Endothelial cell (in vitro differentiated cells): ENCODE measurements around the gene CIAO3. TPM values are rescaled to one million over a fixed set of nuclear protein-coding genes. Genes with fewer than 3 reads are reported as not detected.
A peak's percentile ranks its signal among the peaks of the same experiment; 100 is the strongest.

ENCODE experiments used
- DNase-seq: peaks from one replicate; pipeline ENCODE4 v3.0.0; 2021; ENCODE audit warnings: low spot score
- H3K27ac Mint-ChIP-seq: one replicate; pipeline ENCODE4 v1.8.0; 2021; ENCODE audit warnings: mixed read lengths, inconsistent platforms; ENCODE audit not compliant: unreplicated experiment
- H3K27me3 Mint-ChIP-seq: one replicate; pipeline ENCODE4 v1.8.0; 2021; ENCODE audit warnings: mild to moderate bottlenecking, moderate library complexity, mixed read lengths, inconsistent platforms; ENCODE audit not compliant: unreplicated experiment
- H3K36me3 Mint-ChIP-seq: one replicate; pipeline ENCODE4 v1.8.0; 2021; ENCODE audit warnings: mild to moderate bottlenecking, low read depth, mixed read lengths, inconsistent platforms; ENCODE audit not compliant: unreplicated experiment
- H3K4me1 Mint-ChIP-seq: one replicate; pipeline ENCODE4 v1.8.0; 2021; ENCODE audit warnings: mild to moderate bottlenecking, mixed read lengths, inconsistent platforms; ENCODE audit not compliant: unreplicated experiment
- H3K4me3 Mint-ChIP-seq: one replicate; pipeline ENCODE4 v1.8.0; 2021; ENCODE audit warnings: mild to moderate bottlenecking, mixed read lengths, inconsistent platforms; ENCODE audit not compliant: unreplicated experiment
- H3K9me3 Mint-ChIP-seq: one replicate; pipeline ENCODE4 v1.8.0; 2021; ENCODE audit warnings: mixed read lengths, inconsistent platforms; ENCODE audit not compliant: unreplicated experiment
- total RNA-seq: library from RNA; stranded (reverse); fragmentation: NEBNext Ultra II Directional; extraction: Animal tissue kit (Norgen Biotek cat#: 25700); gene quantifications from one replicate; pipeline ENCODE4 v1.2.1, GENCODE V29; 2021; ENCODE audit not compliant: unreplicated experiment
- TF ChIP-seq, protein P1 (sequence below): fragments of 200-600 bp; sonication (generic); IDR thresholded peaks from one replicate; pipeline ENCODE4 v1.5.0; 2021; ENCODE audit warnings: antibody characterized with exemption; ENCODE audit not compliant: unreplicated experiment

The CIAO3 gene
- total RNA-seq, 1 donor from 2014 or later, result 51.0 TPM

DNA sequence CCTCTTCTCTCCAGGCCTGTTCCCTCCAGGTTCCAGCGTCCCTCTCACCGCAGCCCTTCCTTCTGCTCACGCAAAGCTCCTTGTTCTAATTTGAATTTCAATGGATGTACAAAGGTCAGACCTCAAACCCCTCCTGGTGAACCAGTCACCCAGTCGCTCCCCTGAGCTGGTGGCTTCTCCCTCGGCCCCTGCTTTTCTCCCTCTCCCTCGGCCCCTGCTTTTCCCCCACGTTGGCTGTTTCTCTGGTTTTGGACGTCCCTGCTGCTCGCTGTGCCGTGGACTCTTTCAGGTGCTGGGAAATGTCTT lies 11.2 kb upstream of the CIAO3 start:
- no peaks in the 10 kb centered on the region for H3K9me3 Mint-ChIP-seq
- peaks cover 3% of the 10 kb centered on the region for H3K27me3 Mint-ChIP-seq
- no peak overlapping the region for H3K4me3 Mint-ChIP-seq
- H3K27ac Mint-ChIP-seq, result peak overlapping the region; percentile 18
- TF ChIP-seq, protein P1, sequence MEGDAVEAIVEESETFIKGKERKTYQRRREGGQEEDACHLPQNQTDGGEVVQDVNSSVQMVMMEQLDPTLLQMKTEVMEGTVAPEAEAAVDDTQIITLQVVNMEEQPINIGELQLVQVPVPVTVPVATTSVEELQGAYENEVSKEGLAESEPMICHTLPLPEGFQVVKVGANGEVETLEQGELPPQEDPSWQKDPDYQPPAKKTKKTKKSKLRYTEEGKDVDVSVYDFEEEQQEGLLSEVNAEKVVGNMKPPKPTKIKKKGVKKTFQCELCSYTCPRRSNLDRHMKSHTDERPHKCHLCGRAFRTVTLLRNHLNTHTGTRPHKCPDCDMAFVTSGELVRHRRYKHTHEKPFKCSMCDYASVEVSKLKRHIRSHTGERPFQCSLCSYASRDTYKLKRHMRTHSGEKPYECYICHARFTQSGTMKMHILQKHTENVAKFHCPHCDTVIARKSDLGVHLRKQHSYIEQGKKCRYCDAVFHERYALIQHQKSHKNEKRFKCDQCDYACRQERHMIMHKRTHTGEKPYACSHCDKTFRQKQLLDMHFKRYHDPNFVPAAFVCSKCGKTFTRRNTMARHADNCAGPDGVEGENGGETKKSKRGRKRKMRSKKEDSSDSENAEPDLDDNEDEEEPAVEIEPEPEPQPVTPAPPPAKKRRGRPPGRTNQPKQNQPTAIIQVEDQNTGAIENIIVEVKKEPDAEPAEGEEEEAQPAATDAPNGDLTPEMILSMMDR, result no peak
- no peak for DNase-seq
- H3K36me3 Mint-ChIP-seq, result no peaks in the 10 kb centered on the region
- H3K4me1 Mint-ChIP-seq, result peaks cover 11% of the 10 kb centered on the region

DNA sequence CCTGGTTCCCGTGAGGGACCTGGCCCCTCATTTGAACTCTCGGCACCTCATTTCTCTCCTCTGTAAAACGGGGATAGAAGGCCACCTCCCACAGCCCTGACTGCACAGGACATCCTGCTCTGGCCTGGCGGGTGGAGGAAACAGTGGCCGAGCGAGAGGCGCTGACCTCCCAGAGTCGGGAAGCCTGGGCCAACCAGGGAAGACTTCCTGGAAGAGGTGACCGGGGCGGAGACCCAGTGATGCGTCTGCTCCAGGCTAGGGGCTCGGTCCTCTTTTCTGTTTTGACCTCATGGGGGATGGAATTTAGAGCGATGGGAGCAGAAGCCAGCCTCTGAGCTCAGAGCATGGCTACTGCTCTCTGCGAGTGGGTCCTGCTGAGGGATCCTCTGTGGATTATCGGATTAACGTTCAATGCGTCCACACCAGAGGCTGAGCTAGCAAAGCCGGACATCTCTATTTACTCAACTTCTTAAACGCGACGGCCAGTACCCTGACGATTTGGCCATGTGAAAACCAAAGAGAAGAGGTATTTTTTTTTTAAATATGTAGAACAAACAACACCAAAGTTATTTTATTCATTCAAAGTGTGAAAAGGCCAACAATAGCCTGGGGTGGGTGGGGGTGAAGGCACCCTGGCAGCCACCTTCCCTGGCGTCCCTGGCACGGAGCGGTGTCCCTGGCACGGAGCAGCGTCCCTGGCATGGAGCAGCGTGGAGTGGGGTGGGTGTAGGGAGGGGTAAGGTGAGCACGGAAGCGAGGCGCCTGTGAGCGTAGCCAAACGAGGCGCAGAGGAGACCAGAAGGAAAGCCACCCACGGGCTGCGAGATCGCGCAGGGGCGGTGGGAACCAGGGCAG lies 10.6 kb upstream of the CIAO3 start:
- Mint-ChIP-seq H3K27ac (no peak overlapping the region), H3K4me1 (peaks cover 11% of the 10 kb centered on the region), H3K27me3 (peaks cover 1% of the 10 kb centered on the region), H3K36me3 (no peaks in the 10 kb centered on the region), H3K9me3 (no peaks in the 10 kb centered on the region), H3K4me3 (peak overlapping the region; percentile 47)
- DNase-seq, result no peak
- TF ChIP-seq, protein P1, result no peak

DNA sequence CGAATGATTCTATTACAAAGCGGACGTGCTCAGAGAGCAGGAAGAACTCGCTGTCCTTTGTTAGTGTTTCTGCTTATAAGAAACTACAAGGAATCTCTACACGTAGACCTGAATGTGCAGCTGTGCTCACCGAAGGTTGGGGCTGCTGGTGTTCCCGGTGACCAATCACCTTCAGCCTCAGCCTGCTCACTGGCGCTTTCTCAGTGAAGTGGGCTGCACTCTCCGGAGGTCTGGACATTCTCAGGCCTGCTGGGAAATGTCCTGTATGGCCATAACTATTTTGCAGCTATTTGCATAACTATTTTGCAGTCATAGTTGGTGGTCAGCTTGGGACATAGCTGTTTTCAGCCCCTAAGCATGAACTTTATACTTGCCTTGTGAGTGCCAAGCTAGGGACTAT lies 9.7 kb upstream of the CIAO3 start:
- H3K36me3 Mint-ChIP-seq, result no peaks in the 10 kb centered on the region
- no peak overlapping the region for H3K4me3 Mint-ChIP-seq
- TF ChIP-seq, protein P1, result no peak
- DNase-seq, result no peak
- H3K4me1 Mint-ChIP-seq, result peaks cover 11% of the 10 kb centered on the region
- H3K27ac Mint-ChIP-seq, result no peak overlapping the region
- H3K9me3 Mint-ChIP-seq, result no peaks in the 10 kb centered on the region
- no peaks in the 10 kb centered on the region for H3K27me3 Mint-ChIP-seq

DNA sequence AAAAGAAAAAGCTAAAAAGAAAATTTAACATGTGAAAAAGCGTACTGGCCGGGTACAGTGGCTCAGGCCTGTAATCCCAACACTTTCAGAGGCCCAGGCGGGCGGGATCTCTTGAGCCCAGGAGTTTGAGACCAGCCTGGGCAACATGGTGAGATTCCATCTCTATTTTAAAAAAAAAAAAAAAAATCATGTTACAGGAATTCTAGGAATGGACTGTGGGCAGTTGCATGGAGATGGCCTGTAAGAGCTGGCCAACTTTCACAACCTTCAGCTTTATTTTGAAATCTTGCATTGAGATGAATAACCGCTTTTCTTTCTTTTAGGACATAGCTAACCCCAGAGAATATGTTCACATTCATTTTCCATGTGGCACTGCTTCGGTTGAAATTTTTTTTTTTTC lies 8.2 kb upstream of the CIAO3 start:
- TF ChIP-seq, protein P1, result no peak
- peaks cover 11% of the 10 kb centered on the region for H3K4me1 Mint-ChIP-seq
- no peaks in the 10 kb centered on the region for H3K27me3 Mint-ChIP-seq
- no peaks in the 10 kb centered on the region for H3K9me3 Mint-ChIP-seq
- H3K36me3 Mint-ChIP-seq, result no peaks in the 10 kb centered on the region
- H3K27ac Mint-ChIP-seq, result no peak overlapping the region
- H3K4me3 Mint-ChIP-seq, result no peak overlapping the region
- DNase-seq, result no peak

DNA sequence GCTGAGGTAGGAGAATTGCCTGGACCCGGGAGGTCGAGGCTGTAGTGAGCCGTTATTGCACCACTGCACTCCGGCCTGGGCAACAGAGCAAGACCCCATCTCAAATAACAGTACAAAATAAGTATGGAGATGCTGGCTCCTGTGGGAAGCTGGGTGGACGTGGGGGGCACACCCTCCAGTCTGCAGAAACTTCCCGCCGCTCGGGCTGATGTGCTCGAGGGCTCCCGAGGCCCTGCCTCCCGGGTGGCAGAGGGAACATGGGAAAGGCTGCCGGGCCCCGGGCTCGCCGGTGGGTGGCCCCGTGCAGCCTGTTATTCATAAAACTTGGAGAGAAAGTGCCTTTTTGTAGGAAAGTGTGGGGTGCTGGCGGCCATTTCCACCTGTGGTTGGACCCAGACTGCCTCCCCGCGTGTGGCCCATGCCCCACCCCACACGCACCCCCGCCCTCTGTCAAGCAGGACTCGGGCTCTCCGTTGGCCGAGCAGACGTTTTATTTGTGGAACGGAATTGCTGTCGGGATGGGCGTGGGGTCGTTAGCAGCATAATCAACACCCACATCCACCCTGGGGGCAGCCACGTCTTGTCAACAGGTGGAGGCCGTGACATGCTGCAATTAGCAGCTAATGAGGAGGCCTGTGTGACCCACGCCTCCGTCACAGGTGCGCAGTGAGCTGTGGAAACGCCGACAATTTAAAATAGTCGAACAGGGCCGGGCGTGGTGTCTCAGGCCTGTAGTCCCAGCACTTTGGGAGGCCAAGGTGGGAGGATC lies 7.4 kb upstream of the CIAO3 start:
- no peaks in the 10 kb centered on the region for H3K9me3 Mint-ChIP-seq
- no peaks in the 10 kb centered on the region for H3K27me3 Mint-ChIP-seq
- no peak overlapping the region for H3K4me3 Mint-ChIP-seq
- no peak for DNase-seq
- TF ChIP-seq, protein P1, result no peak
- H3K27ac Mint-ChIP-seq, result no peak overlapping the region
- no peaks in the 10 kb centered on the region for H3K36me3 Mint-ChIP-seq
- peaks cover 11% of the 10 kb centered on the region for H3K4me1 Mint-ChIP-seq
